ENCODE results near the gene ADGRB3. TPM values are rescaled to one million over a fixed set of nuclear protein-coding genes. Genes with fewer than 3 reads are reported as not detected.

Gene ADGRB3
- total and polyA plus RNA-seq, 4 donors: 0.47 to 24.6 (median 1.9) TPM

- 87 to 96% methylated on average over 2 of the region's 2 CpGs for WGBS, 2 donors
- Histone ChIP-seq H3K9ac (ENCODE audit: insufficient read depth in 1 of 2, low read length in 2 of 2) (no peak overlapping the region), H3K4me3 (no peak overlapping the region), H3K36me3 (ENCODE audit: control insufficient read depth in 4 of 4, insufficient read depth in 4 of 4, low read length in 4 of 4) (no peaks in the 10 kb centered on the region), H3K27ac (ENCODE audit: low read depth in 1 of 2, low read length in 1 of 2) (no peak overlapping the region), H3K27me3 (ENCODE audit: control insufficient read depth in 3 of 3, insufficient read depth in 3 of 3, low read length in 2 of 3) (no peaks in the 10 kb centered on the region), H3K9me3 (ENCODE audit: control insufficient read depth in 4 of 4, insufficient read depth in 3 of 4, low read length in 3 of 4) (no peaks in the 10 kb centered on the region), H3K4me1 (ENCODE audit: control insufficient read depth in 5 of 5, insufficient read depth in 5 of 5, low read length in 5 of 5) (no peaks in the 10 kb centered on the region)
- ATAC-seq (ENCODE audit: insufficient read depth, low FRiP score) (no peak), DNase-seq (no peak)
- no peak for TF ChIP-seq CTCF (IDR thresholded peaks at IDR 0.05; ENCODE audit: control extremely low read depth, extremely low read depth)
These were observed 306.3 kb downstream of the ADGRB3 start for GRCh38 chr6:68941345-68941744.

- Histone ChIP-seq H3K27ac (ENCODE audit: low read depth in 1 of 2, low read length in 1 of 2) (no peak overlapping the region), H3K4me3 (no peak overlapping the region), H3K9ac (ENCODE audit: insufficient read depth in 1 of 2, low read length in 2 of 2) (no peak overlapping the region), H3K36me3 (ENCODE audit: control insufficient read depth in 4 of 4, insufficient read depth in 4 of 4, low read length in 4 of 4) (no peaks in the 10 kb centered on the region), H3K4me1 (ENCODE audit: control insufficient read depth in 5 of 5, insufficient read depth in 5 of 5, low read length in 5 of 5) (peaks cover 0 to 1% (median 0%) of the 10 kb centered on the region in 5 donors), H3K9me3 (ENCODE audit: control insufficient read depth in 4 of 4, insufficient read depth in 3 of 4, low read length in 3 of 4) (no peaks in the 10 kb centered on the region), H3K27me3 (ENCODE audit: control insufficient read depth in 3 of 3, insufficient read depth in 3 of 3, low read length in 2 of 3) (no peaks in the 10 kb centered on the region)
- DNase-seq (no peak), ATAC-seq (ENCODE audit: insufficient read depth, low FRiP score) (no peak)
- no peak for TF ChIP-seq CTCF (IDR thresholded peaks at IDR 0.05; ENCODE audit: control extremely low read depth, extremely low read depth)
- 84 to 91% methylated on average over 5 of the region's 5 CpGs for WGBS, 2 donors
These were observed 312.6 kb downstream of the ADGRB3 start for GRCh38 chr6:68947721-68948120.

GRCh38 chr6:68951270-68951669 is 316.2 kb downstream of the ADGRB3 start:
- no peak for ATAC-seq (ENCODE audit: insufficient read depth, low FRiP score)

More at GRCh38 chr6:68951270-68951669, 316.2 kb downstream of the ADGRB3 start:
- no peaks in the 10 kb centered on the region for H3K9me3 ChIP-seq (ENCODE audit: control insufficient read depth in 4 of 4, insufficient read depth in 3 of 4, low read length in 3 of 4)
- H3K4me1 ChIP-seq (ENCODE audit: control insufficient read depth in 5 of 5, insufficient read depth in 5 of 5, low read length in 5 of 5): peaks cover 0 to 1% (median 0%) of the 10 kb centered on the region in 5 donors
- no peak overlapping the region for H3K4me3 ChIP-seq
- 51 to 74% methylated on average over 10 of the region's 10 CpGs for WGBS, 2 donors
- no peak overlapping the region for H3K27ac ChIP-seq (ENCODE audit: low read depth in 1 of 2, low read length in 1 of 2)
- TF ChIP-seq CTCF (IDR thresholded peaks at IDR 0.05; ENCODE audit: control extremely low read depth, extremely low read depth): no peak
- H3K36me3 ChIP-seq (ENCODE audit: control insufficient read depth in 4 of 4, insufficient read depth in 4 of 4, low read length in 4 of 4): no peaks in the 10 kb centered on the region
- DNase-seq: peak in 1 of 3 donors; percentile 13
- no peaks in the 10 kb centered on the region for H3K27me3 ChIP-seq (ENCODE audit: control insufficient read depth in 3 of 3, insufficient read depth in 3 of 3, low read length in 2 of 3)
- H3K9ac ChIP-seq (ENCODE audit: insufficient read depth in 1 of 2, low read length in 2 of 2): no peak overlapping the region
